ENCODE data around the gene SMCP. TPM values are rescaled to one million over a fixed set of nuclear protein-coding genes. Genes with fewer than 3 reads are reported as not detected.

Gene SMCP
- not detected in 2 replicates for total RNA-seq

GRCh38 chr1:152878042-152878441 lies at the start of gene SMCP:
TSS of gene SMCP (plus strand) at chr1:152878322. CDS start at chr1:152884423, 6,101 bp downstream.
- no peaks in the 10 kb centered on the region for H3K27me3 ChIP-seq (ENCODE audit: control insufficient read depth, insufficient read depth, low read length)
- TF ChIP-seq CTCF (IDR thresholded peaks at IDR 0.05; ENCODE audit: insufficient read depth, low read length, poor library complexity, severe bottlenecking), result no peak
- no peaks in the 10 kb centered on the region for H3K36me3 ChIP-seq (ENCODE audit: control insufficient read depth, insufficient read depth, low read length)
- H3K4me3 ChIP-seq (ENCODE audit: low read depth, low read length), result no peak within 1 kb of the TSS
- no peak for DNase-seq (ENCODE audit: low read depth)

- H3K4me3 ChIP-seq (ENCODE audit: low read depth, low read length), result no peak overlapping the region
- no peaks in the 10 kb centered on the region for H3K36me3 ChIP-seq (ENCODE audit: control insufficient read depth, insufficient read depth, low read length)
- H3K27me3 ChIP-seq (ENCODE audit: control insufficient read depth, insufficient read depth, low read length), result no peaks in the 10 kb centered on the region
- DNase-seq (ENCODE audit: low read depth), result no peak
- TF ChIP-seq CTCF (IDR thresholded peaks at IDR 0.05; ENCODE audit: insufficient read depth, low read length, poor library complexity, severe bottlenecking), result no peak
Observed at GRCh38 chr1:152836870-152837269, 41.3 kb upstream of the SMCP start.

- no peak for TF ChIP-seq CTCF (IDR thresholded peaks at IDR 0.05; ENCODE audit: insufficient read depth, low read length, poor library complexity, severe bottlenecking)
- no peaks in the 10 kb centered on the region for H3K27me3 ChIP-seq (ENCODE audit: control insufficient read depth, insufficient read depth, low read length)
- H3K4me3 ChIP-seq (ENCODE audit: low read depth, low read length), result no peak within 1 kb of the TSS
- no peak for DNase-seq (ENCODE audit: low read depth)
- no peaks in the 10 kb centered on the region for H3K36me3 ChIP-seq (ENCODE audit: control insufficient read depth, insufficient read depth, low read length)
Observed at GRCh38 chr1:152842556-152842955, 35.6 kb upstream of the SMCP start, which contains the start of gene LCE6A. TSS of gene LCE6A (plus strand) at chr1:152842856. CDS start at chr1:152843521, 665 bp downstream.

- DNase-seq (ENCODE audit: low read depth), result no peak
- Histone ChIP-seq H3K36me3 (ENCODE audit: control insufficient read depth, insufficient read depth, low read length) (no peaks in the 10 kb centered on the region), H3K4me3 (ENCODE audit: low read depth, low read length) (no peak overlapping the region), H3K27me3 (ENCODE audit: control insufficient read depth, insufficient read depth, low read length) (no peaks in the 10 kb centered on the region)
- TF ChIP-seq CTCF (IDR thresholded peaks at IDR 0.05; ENCODE audit: insufficient read depth, low read length, poor library complexity, severe bottlenecking), result no peak
Observed at GRCh38 chr1:152855661-152856060, 22.5 kb upstream of the SMCP start.

GRCh38 chr1:152858062-152858461 lies 20.1 kb upstream of the SMCP start:
- DNase-seq (ENCODE audit: low read depth), result no peak
- Histone ChIP-seq H3K27me3 (ENCODE audit: control insufficient read depth, insufficient read depth, low read length) (no peaks in the 10 kb centered on the region), H3K4me3 (ENCODE audit: low read depth, low read length) (no peak overlapping the region), H3K36me3 (ENCODE audit: control insufficient read depth, insufficient read depth, low read length) (no peaks in the 10 kb centered on the region)
- TF ChIP-seq CTCF (IDR thresholded peaks at IDR 0.05; ENCODE audit: insufficient read depth, low read length, poor library complexity, severe bottlenecking), result no peak

GRCh38 chr1:152859696-152860095 lies 18.4 kb upstream of the SMCP start, which contains the start of gene LCE7A:
TSS of gene LCE7A (plus strand) at chr1:152859996. CDS start at chr1:152860698, 702 bp downstream.
- Histone ChIP-seq H3K27me3 (ENCODE audit: control insufficient read depth, insufficient read depth, low read length) (no peaks in the 10 kb centered on the region), H3K4me3 (ENCODE audit: low read depth, low read length) (no peak within 1 kb of the TSS), H3K36me3 (ENCODE audit: control insufficient read depth, insufficient read depth, low read length) (no peaks in the 10 kb centered on the region)
- TF ChIP-seq CTCF (IDR thresholded peaks at IDR 0.05; ENCODE audit: insufficient read depth, low read length, poor library complexity, severe bottlenecking), result no peak
- no peak for DNase-seq (ENCODE audit: low read depth)
